ENCODE measurements around the gene SLC35A1.

The SLC35A1 gene

DNA sequence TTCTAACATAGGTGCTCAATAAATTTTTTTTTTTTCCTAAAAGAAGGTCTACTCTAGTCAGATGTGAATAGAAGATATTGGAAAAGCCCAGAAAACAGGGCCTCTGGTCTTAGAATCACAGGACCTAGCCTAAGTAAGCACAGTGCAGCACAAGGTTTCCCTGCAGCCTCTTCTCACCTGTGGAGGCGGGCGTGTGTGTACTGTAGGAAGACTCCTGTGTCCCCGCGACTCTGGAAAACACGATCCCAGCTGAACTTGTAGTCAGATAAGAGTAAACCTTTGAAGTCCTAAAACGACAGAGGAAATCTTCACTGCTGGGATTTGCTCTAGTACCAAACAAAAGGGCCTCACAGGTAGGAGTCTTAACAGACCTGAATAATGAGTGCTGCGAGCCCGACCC is 45.7 kb downstream of the SLC35A1 start:
- no peak for DNase-seq (ENCODE audit: low read depth)
- in situ Hi-C loops (cut with HindIII; ENCODE audit: low sequenced_read_pairs): no loop called here
- H3K4me3 ChIP-seq (ENCODE audit: low read depth, low read length): no peak overlapping the region
- no peak for TF ChIP-seq CTCF (IDR thresholded peaks at IDR 0.05; ENCODE audit: low read depth, low read length, missing control alignments)

DNA sequence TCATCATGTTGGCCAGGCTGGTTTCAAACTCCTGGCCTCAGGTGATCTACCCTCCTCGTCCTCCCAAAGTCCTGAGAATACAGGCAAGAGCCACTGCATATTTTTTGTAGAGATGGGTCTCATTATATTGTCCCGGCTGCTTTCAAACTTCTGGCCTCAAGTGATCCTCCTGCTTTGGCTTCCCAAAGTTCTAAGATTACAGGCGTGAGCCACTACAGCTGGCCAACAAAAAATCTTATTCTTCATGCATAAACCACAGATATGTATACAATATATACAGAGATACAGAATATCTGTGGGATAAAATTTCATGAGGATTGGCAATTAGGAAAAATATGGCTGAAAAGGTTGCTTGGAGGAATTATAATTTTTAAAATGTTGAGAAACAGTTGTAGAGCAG is 49.9 kb downstream of the SLC35A1 start:
- in situ Hi-C loops (cut with HindIII; ENCODE audit: low sequenced_read_pairs): no loop called here
- H3K4me3 ChIP-seq (ENCODE audit: low read depth, low read length): no peak overlapping the region
- DNase-seq (ENCODE audit: low read depth): no peak
- no peak for TF ChIP-seq CTCF (IDR thresholded peaks at IDR 0.05; ENCODE audit: low read depth, low read length, missing control alignments)

DNA sequence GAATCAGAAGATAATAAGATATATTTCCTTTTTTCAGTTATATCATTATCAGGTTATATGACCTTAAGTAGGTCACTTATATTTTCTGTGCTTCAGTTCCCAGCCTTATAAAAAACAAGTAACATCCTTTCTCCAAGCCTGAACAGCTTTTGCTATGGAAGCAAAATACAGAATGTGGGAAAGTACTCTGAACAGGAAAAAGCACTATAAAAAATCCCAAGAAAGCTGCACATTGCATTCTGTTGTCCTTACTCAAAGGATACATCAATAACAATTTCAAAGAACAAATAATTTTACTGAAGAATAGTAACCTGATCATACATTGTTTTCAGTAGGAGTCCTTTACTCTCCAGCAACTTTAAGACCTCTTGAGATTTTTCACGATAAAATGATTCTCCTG is 56.4 kb downstream of the SLC35A1 start:
- H3K4me3 ChIP-seq (ENCODE audit: low read depth, low read length): no peak overlapping the region
- in situ Hi-C loops (cut with HindIII; ENCODE audit: low sequenced_read_pairs): no loop called here
- TF ChIP-seq CTCF (IDR thresholded peaks at IDR 0.05; ENCODE audit: low read depth, low read length, missing control alignments): no peak
- no peak for DNase-seq (ENCODE audit: low read depth)

- in situ Hi-C loops (cut with HindIII; ENCODE audit: low sequenced_read_pairs): no loop called here
These were observed 61.7 kb downstream of the SLC35A1 start for GRCh38 chr6:87534377-87535047.

GRCh38 chr6:87538510-87539260 is 65.9 kb downstream of the SLC35A1 start:
- no peak overlapping the region for H3K4me3 ChIP-seq (ENCODE audit: low read depth, low read length)
- no peak for TF ChIP-seq CTCF (IDR thresholded peaks at IDR 0.05; ENCODE audit: low read depth, low read length, missing control alignments)
- no peak for DNase-seq (ENCODE audit: low read depth)
- in situ Hi-C loops (cut with HindIII; ENCODE audit: low sequenced_read_pairs): no loop called here

More at GRCh38 chr6:87534377-87535047, 61.7 kb downstream of the SLC35A1 start:
- DNase-seq (ENCODE audit: low read depth): no peak
- H3K4me3 ChIP-seq (ENCODE audit: low read depth, low read length): no peak overlapping the region
- no peak for TF ChIP-seq CTCF (IDR thresholded peaks at IDR 0.05; ENCODE audit: low read depth, low read length, missing control alignments)

- in situ Hi-C loops (cut with HindIII; ENCODE audit: low sequenced_read_pairs): no loop called here
- no peak for TF ChIP-seq CTCF (IDR thresholded peaks at IDR 0.05; ENCODE audit: low read depth, low read length, missing control alignments)
- DNase-seq (ENCODE audit: low read depth): no peak
- H3K4me3 ChIP-seq (ENCODE audit: low read depth, low read length): no peak overlapping the region
These were observed 66.8 kb downstream of the SLC35A1 start for GRCh38 chr6:87539554-87539953.
